NCI-H1436 (cell line): Measurements from ENCODE around the gene OR51G2.
"Not testable (repeated sequence)": the region's sequence is repeated elsewhere in the genome, so short reads cannot be mapped to it uniquely, and the experiment has no call there.

Experiments used
- DNase-seq: peaks from one replicate; lab custom pipeline; 2025; lab: John Stamatoyannopoulos, UW

OR51G2 gene, protein sequence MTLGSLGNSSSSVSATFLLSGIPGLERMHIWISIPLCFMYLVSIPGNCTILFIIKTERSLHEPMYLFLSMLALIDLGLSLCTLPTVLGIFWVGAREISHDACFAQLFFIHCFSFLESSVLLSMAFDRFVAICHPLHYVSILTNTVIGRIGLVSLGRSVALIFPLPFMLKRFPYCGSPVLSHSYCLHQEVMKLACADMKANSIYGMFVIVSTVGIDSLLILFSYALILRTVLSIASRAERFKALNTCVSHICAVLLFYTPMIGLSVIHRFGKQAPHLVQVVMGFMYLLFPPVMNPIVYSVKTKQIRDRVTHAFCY

DNA sequence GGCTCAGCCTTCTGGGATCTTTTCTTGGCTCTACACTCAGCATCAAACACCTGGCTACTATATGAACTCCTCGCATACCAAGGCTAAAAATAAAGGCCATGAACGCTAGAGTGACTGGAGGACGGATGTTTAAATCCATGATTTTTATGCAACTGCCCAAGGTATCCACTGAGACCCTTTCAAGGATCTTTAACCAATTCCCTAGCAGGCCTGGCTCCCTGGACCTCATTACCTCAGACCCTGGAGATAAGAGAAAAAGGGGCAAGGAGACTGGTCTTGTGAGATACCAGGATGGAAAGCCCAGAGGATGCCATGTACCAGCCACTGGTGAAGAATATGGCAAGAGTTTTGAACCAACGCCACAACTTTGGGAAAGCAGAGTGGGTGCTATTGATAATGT lies at the start of gene OR51G2:
OR51G2 (minus strand) TSS at position 101 of the 400 bp plus-strand sequence. CDS start 3,687 bp downstream, outside the sequence.
- no peak for DNase-seq

DNA sequence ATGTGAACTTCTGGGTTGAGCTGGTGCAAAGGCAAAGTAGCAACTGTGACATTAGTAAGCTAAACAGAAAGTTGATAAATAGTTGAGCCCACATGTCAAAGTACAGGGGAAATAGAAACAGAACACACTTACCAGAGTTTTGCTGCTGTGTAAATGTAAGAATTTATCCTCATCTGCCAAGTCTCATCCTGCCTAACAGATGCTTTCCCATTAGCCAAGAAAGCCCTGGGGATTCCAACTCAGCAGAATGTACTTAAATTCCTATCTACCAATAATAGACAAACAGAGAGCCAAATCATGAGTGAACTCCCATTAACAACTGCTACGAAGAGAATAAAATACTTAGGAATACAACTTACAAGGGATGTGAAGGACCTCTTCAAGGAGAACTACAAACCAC lies 43.7 kb upstream of the OR51G2 start:
- no peak for DNase-seq

DNA sequence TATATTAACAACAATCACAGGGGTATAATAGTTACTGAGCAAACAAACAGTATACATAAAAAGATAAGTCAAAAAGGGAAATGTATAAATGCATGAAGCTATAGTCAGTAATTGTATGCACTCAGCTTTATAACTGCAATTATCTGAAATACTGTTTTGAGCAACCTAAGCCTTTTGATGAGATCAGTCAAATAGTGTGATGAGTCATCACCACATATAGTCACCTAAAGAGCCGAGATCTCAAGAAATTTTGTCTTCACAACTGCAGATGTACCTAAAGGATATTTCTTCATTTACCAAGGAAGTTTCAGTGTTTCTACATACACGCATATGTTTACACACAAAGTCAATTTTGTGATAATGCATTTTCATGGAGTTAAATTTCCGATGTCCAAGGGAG lies 41.7 kb upstream of the OR51G2 start:
- DNase-seq, result no peak

DNA sequence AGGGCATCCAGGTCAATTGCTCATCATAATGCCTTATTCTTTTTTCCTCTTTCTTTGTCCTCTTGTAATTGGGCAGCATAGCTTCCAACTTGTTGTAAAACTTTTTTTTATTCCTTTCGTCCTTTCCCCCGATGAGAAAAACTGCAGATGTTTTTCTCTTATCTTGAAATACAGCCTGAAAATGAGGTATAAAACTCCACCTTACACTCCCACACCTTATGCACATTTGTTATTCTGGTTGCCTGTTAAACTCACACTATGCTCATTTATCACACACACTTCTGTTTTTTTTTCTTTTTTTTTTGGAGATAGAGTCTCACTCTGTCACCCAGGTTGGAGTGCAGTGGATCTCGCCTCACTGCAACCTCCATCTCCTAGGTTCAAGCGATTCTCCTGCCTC lies 38.2 kb upstream of the OR51G2 start:
- DNase-seq, result no peak

DNA sequence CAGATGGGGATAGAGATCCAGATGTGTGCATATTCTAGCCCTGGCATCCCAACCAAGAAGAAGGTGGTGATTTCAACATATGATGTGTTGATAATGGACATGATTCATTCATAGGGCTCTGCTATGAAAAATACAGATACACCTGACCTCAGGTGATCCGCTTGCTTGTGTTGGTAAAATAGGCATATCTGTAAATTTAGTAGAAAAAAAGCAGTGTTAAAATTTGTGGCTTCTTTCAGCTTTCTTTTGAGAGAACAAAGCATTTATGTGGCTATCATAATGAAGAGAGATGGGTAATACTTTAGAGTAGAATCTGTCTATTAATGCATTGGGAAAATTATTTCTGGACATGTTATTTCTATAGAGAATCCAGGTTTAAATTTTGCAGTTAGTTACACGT lies 36.5 kb upstream of the OR51G2 start, which contains the start of gene OR51A2:
OR51A2 (minus strand) TSS at position 101 of the 400 bp plus-strand sequence; CDS start at position 101, 0 bp downstream.
- not testable (repeated sequence) for DNase-seq

DNA sequence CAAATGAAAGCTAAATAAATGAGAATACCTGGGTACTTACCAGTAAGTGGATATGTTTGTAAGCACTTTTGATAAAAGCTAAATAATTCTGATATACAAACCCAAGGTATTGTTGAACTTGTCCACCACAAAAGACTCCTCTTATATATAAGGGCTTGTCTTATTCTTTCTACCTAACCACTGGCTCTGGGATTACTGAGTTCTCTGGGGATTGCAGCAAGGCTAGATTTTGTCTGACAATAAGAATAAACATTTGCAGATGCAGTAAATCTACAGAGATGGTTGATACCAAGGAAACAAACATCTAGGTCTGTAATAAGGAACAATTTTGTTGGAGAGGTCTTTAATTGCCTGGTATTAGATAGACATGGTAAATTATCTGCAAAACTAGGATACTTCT lies 28.4 kb upstream of the OR51G2 start, which contains the start of gene OR51A4:
OR51A4 (minus strand) TSS at position 101 of the 400 bp plus-strand sequence. CDS start 505 bp downstream, outside the sequence.
- DNase-seq, result no peak

DNA sequence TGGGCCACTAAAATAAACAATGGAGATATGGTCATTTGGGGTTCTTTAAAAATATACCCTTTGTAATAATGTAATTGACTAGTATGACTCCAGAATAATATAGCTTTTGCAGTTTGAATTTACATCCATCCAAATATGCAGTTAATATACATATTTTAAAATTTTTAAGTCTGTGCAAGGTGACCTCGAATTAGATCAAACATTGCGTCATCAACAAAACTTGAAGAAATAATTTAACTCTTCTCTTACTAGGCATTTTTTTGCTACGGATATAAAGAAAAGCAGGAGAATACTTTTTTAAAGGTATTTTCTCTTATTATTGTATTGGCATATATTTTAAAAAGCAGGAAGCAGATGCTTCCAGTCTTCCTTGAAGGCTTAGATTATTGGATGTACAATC lies 17.6 kb upstream of the OR51G2 start:
- no peak for DNase-seq

DNA sequence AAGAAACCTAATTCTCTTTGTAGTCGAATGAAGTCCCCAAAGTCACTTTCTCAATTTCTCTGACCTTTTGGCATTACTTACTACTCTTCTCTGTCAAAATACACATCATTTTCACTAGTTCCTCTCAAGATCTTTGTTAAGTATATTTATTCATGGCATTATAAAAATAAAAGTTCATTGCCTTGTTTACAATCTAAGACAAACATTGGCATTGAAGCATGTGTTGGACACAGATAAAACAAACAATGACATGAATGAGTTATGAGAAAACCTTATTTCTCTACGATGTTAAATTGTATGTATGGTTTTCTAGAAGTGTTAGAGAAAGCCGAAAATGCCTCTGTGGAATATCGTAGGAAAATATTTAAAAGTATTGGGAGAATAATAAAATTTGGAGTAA lies 13.6 kb upstream of the OR51G2 start:
- DNase-seq, result no peak

DNA sequence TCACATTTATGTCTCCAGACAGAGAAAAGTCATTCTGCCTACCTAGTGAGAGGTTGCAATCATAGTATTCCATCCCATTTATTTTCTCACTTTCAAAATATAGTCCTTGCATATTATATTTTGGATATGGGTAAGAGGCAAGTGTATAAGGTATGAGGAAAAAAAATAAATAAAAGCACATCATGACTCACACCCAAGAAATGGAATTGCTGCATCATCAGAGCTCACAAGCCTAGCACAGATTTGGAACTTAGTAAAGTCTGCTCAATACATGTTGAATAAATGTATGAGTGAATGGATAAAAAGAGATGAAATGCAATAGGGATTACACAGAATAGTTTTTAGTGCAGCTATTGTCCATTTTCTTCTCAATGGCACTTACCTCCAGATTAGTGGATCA lies 7.5 kb upstream of the OR51G2 start:
- DNase-seq, result no peak

DNA sequence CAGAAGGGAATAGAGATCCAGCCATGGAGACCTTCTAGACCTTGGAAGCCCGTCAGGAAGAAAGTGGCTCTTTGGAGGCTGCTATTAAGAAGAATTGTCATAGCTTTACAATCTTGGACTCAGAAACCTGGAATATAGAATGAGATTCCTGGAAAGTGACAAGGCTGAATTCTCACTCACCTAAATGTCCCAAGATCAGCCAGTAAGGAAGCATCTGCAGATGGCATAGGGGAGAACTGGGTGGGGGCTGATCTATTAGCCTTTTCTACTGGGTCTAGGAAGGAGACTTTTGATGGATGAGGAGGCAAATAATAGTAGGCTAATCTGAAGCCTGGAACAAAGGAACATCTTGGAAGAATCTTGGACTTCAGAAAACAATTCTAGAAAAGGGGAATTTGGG lies 5.1 kb upstream of the OR51G2 start, which contains the start of gene OR51G1:
OR51G1 (minus strand) TSS at position 101 of the 400 bp plus-strand sequence; CDS start at position 101, 0 bp downstream.
- no peak for DNase-seq

DNA sequence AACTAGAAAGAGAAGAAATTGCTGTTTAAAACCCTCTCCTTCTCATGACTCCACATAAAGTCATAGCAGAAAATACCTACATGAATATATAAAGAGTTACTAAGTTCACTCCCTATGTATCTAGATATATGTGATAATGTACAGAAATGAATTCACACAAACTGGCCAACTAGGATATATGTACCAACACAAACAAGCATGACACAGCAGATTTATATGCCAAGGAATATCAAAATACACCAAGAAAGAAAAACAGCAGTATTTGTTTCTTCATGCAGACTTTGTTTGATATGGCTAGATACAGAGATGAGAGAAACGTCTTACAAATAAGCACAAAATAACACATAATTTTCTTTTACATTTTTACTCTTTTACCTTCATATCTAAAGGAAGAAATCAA lies 3.2 kb upstream of the OR51G2 start:
- DNase-seq, result no peak

DNA sequence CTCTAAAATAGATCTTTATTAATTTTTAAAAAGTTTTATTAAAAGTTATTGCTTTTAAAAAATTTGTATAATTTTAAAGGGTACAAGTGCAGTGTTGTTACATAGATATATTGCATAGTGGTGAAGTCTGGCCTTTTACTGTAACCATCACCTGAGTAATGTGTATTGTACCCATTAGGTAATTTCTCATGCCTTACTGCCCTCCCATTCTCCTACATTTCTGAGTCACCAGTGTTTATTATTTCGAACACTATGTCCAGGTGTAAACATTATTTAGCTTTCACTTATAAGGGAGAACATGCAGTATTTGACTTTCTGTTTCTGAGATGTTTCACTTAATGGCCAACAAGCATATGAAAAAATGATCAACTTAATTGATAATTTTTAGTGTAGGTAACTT lies 2.6 kb upstream of the OR51G2 start:
- no peak for DNase-seq

DNA sequence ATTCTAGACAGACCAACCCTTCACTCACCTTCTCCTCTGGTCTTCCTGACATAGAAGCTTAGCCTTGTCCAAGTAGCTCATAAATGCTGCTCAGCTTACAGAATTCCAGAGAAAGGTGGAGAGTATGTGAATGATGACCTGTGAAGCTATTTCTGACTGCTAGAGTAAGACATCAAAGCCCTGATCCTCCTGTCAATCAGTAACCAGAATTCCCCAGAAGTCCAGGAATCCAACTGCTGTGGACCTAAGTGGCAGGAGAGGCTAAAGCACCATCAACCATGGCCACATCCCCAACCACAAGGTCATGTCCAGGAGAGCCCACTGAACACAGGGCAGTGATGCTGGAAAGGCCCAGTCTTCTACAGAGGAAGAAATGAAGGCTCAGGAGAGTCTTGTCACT lies 2.6 kb downstream of the OR51G2 start:
- DNase-seq, result no peak

DNA sequence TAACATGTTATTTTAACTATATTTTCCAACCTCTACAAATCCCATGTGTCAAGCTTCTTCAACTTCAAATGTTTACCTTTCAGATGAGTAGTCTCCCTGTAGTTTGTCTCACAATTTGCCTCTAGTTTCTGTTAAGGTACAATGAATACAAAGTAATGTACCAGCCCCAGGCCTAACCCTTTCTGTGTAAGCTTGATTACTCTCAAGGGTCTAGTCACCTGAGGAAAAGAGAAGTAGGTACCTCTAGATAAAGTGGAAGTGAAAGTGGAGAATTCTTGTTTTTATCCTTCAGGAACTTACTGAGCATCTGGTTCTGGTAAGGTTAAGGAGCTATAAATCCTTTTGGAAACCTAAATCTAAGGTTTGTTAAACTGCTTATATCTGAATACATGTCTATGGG lies 15.7 kb downstream of the OR51G2 start, which contains the start of gene OR51A7:
OR51A7 (plus strand) TSS at position 300 of the 400 bp plus-strand sequence. CDS start 3,587 bp downstream, outside the sequence.
- DNase-seq, result no peak

DNA sequence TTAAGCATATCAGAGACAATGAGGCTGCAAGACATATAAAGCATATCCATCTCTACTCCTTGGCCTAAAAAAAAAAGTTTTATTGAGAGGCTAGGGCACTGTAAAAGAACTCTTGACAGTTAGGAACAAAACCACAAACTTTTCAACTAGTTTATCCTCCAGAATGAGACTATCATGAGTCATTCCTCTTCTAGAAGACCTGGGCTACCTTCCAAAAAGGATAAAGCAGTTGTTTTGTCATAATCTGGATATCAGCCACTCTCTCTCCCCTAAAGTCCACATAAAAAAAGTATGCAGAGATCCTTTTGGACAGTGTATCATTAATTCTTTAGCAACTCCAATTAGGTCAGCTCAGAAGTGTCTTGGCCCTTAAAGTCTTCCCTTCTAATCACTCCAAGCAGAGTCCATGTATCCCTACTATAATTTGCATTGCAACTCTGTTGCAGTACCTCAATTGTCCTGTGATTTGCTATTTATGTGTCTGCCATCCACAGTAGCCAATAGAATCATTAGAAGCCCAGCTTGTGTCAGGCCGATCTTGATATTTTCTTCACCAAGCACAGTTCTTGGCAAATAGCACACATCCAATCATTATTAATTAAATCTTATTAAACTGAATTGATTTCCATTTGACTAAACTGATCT lies 27.0 kb downstream of the OR51G2 start:
- no peak for DNase-seq

DNA sequence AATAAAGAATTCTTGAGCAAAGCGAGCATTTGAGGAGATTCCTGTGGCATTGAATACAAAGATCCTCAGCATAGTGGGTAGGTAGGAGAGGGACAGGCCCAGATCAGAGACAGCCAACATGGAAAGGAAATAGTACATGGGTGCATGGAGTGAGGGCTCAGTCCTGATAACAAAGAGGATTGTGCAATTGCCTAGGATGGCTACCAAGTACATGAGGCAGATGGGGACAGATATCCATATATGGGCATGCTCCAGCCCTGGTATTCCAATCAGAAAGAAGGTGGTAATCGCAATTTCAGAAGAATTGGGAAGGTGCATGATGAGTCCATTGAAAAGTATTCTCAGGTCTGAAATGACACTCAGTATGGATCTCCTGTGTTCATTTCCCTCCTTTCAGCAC lies 28.9 kb downstream of the OR51G2 start:
- DNase-seq, result no peak

DNA sequence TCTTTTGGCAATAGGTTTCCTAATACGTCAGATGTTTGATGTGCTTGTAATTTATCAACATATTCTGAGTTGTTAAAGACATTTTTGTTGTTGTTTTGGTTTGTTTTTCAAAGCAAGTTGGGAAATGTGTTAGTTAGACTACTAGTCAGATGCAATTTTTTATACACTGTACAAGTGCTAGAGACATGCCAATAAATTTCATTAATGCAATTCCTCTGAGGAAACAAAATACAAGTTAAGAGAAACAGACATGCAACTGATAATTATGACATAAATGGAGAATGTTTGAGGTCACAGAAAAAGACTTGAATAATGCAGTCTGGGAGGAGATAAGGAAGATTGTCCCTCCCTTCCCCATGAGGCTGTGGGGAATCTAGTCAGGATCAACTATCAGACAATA lies 31.6 kb downstream of the OR51G2 start:
- DNase-seq, result no peak

DNA sequence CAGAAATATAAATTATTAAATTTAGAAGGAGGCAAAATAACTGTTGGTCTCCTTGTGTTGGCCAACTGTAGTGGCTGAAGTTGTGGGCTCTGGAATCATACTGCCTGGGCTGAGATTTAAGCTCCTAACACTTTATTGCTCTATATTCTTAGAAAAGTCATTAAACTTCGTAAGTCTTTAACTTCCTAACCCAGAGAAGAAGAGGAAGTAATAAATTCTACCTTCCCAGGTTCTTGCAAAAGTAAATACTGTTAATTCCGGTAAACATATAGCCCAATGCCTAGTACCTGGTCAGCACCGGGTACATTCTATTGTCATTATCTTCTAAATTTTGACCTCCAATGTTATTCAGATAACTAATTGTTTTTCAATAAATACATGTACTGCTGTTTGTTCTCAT lies 33.0 kb downstream of the OR51G2 start:
- no peak for DNase-seq

DNA sequence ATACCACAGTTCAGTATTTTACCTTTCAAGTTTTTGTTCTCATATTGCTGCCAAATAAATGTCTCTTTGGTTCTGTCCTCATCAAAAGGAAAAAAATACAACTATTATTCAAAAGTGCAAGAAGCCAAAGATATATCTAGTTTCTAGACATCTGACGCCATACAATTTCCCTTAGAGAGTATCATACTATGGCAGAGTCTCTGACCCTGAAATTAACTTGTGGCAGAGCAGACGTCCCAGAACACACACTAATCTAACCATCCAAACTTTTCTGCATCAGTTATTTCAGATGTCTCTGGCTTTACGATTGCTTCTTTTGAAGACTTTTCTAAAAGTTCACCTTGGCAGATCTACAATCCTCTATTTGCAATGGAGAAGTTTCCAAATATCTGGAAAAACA lies 34.8 kb downstream of the OR51G2 start:
- no peak for DNase-seq

DNA sequence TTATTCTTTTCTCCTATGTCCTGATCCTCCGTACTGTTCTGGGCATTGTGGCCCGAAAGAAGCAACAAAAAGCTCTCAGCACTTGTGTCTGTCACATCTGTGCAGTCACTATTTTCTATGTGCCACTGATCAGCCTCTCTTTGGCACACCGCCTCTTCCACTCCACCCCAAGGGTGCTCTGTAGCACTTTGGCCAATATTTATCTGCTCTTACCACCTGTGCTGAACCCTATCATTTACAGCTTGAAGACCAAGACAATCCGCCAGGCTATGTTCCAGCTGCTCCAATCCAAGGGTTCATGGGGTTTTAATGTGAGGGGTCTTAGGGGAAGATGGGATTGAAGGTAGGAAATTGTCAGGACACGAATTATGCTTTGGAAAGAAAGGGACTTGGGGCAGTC lies 36.6 kb downstream of the OR51G2 start:
- DNase-seq, result no peak

DNA sequence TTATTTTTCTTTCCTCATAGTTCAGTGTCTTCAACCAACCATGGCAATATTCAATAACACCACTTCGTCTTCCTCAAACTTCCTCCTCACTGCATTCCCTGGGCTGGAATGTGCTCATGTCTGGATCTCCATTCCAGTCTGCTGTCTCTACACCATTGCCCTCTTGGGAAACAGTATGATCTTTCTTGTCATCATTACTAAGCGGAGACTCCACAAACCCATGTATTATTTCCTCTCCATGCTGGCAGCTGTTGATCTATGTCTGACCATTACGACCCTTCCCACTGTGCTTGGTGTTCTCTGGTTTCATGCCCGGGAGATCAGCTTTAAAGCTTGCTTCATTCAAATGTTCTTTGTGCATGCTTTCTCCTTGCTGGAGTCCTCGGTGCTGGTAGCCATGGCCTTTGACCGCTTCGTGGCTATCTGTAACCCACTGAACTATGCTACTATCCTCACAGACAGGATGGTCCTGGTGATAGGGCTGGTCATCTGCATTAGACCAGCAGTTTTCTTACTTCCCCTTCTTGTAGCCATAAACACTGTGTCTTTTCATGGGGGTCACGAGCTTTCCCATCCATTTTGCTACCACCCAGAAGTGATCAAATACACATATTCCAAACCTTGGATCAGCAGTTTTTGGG lies 37.2 kb downstream of the OR51G2 start, which contains the start of gene OR51T1:
OR51T1 (plus strand) TSS at position 41 of the 641 bp plus-strand sequence; CDS start at position 41, 0 bp downstream.
- no peak for DNase-seq

DNA sequence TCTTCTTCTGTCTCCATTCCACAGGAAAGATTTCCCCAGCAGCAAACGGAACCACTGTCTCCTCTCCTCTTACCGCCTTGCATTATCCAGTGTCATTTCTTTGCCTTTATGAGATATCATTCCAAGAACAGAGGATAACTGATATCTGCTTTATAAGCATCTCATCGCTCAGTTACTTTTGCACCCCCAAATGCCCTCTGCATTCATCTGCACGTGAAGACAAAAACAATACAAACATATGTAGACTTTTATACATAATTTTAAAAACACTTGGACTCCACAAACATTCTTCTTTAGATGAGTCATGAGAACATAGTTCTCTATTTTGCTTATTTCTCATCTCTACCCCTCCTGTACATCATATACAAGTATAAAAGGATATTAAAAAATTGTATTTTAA lies 38.0 kb downstream of the OR51G2 start:
- no peak for DNase-seq

DNA sequence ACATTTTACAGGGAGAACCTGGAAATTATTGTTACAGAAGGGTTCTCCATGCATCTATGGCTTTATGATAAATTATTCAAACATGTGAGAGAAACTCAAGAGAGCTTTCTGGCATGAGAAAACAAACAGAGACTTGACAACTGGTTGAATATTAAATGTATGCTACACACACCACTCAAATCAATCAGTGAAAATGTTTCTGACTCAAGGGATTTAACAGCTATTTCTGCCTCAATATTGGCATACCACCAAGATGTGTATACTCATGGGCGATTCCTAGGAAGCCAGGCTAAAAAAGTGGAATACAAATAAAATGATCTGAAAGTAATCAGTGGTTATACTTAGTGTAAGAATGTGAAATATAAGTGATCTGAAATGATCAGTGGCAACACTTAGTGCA lies 53.3 kb downstream of the OR51G2 start:
- DNase-seq, result no peak
